AG09319 (cell line): ENCODE results near the gene PRRG2.

ENCODE experiments used
- DNase-seq: peaks from one replicate; pipeline ENCODE4 v3.0.0-alpha.2; 2010; ENCODE audit warnings: low read depth; ENCODE audit errors: extremely low read depth
- TF ChIP-seq, protein P1 (sequence below): IDR thresholded peaks from 2 replicates; pipeline ENCODE4 v1.5.1; 2011; ENCODE audit warnings: low read depth, mild to moderate bottlenecking, inconsistent platforms, low read length, moderate library complexity

PRRG2 gene

DNA sequence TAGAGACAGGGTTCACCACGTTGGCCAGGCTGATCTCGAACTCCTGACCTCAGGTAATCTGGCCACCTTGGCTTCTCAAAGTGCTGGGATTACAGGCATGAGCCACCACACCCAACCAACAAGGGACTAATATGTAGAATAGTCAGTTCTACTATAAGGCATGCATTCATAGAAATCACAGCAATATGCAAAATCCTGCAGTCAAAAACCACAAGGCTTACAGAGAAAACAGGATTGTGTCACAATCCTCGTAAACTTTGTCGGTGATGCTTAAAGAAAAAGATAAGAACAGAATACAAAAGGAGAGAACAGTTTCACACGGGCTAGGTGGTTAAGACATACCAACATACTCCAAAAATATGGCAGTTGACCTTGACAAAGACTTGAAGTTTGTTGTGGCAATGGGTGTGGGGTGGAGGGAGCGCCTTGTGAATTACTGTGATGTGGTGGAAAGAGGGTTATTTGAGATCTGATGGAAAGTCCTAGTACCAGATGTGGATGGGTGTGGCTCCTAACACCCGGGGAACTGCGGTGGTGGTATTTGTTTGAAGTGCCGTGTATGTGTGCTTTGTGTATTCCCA, 13.2 kb upstream of the PRRG2 start:
- TF ChIP-seq, protein P1, sequence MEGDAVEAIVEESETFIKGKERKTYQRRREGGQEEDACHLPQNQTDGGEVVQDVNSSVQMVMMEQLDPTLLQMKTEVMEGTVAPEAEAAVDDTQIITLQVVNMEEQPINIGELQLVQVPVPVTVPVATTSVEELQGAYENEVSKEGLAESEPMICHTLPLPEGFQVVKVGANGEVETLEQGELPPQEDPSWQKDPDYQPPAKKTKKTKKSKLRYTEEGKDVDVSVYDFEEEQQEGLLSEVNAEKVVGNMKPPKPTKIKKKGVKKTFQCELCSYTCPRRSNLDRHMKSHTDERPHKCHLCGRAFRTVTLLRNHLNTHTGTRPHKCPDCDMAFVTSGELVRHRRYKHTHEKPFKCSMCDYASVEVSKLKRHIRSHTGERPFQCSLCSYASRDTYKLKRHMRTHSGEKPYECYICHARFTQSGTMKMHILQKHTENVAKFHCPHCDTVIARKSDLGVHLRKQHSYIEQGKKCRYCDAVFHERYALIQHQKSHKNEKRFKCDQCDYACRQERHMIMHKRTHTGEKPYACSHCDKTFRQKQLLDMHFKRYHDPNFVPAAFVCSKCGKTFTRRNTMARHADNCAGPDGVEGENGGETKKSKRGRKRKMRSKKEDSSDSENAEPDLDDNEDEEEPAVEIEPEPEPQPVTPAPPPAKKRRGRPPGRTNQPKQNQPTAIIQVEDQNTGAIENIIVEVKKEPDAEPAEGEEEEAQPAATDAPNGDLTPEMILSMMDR = no peak
- DNase-seq = no peak

DNA sequence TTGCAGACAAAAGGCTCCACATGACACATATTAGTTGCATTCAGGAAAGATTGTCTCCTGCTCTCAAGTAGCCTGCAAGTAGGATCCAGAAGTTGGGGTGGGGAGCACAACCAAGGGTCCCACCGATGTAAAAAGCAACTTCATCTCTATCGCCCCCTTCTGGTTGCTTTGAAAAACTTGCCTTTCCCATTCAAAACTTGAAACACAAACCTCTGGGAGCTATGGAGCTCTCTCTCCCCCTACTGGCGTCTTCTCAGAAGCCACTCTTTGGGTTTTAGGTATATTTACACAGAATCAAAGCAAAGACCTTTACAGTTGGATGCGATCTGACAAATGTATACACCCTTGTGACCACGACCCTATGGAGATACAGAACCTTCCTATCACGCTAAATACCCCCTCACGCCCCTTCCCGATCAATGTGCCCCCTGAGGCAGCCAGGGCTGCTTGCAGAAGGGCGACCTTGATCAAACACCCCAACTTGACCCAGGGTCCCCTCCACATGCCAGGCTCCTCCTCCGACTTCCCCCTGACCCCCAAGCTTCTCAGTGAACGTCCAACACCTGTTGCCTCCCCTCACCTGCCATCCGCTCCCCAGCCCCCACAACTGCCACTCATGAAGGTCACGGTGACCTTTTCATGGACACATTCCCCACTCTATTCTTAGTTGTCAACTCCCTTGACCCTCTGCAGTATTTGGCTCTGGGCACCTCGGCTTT, 10.8 kb upstream of the PRRG2 start:
- DNase-seq = peak; percentile 60
- TF ChIP-seq, protein P1 = peak; percentile 100

DNA sequence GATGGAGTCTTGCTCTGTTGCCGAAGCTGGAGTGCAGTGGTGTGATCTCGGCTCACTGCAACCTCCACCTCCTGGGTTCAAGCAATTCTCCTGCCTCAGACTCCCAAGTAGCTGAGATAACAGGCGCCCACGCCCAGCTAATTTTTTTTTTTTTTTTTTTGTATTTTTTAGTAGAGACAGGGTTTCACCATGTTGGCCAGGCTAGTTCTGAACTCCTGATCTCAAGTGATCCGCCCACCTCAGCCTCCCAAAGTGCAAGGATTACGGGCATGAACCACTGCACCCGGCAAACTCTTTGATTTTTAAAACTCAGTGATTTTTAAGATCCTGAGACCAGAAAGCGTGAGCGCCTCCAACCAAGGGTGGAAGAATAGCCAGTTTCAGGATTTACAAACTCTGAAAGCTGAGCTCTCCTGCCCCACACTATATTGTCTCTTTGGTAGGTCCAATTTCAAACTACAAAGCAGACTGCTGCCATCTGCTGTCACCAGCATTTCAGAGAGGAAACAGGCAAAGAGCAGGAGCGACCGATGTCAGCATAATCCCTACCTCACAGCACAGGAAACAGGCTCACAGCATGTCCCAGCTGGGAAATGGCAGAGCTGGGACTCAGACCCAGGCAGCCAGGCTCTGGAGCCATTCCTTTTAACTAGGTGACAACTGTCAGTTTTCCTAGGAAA, 10.0 kb upstream of the PRRG2 start:
- DNase-seq = no peak
- TF ChIP-seq, protein P1 = no peak

DNA sequence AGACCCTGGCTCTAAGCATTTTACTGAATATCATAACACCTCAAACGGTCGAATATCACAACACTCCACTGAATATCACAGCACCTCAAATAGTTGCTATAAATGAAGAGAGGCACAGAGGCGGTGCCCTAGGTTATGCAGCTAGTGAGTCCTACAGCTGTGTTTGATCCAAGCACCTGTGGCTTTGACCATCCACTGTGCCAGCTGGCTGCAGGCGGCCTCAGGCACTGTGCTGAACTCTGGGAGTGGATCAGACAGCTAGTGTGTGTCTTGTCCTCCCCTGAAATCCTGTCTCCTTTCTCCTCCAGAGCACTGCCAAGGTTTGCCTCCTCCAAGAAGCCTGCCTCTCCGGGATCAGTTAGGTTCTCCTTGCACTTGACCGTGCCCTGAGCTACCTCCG, 8.1 kb upstream of the PRRG2 start:
- no peak for DNase-seq

GRCh38 chr19:49573425-49573824, 7.7 kb upstream of the PRRG2 start:
- DNase-seq = no peak
- TF ChIP-seq, protein P1 = no peak

More for the DNA sequence above, 8.1 kb upstream of the PRRG2 start:
- TF ChIP-seq, protein P1 = no peak

- TF ChIP-seq, protein P1 = no peak
- no peak for DNase-seq
Observed at GRCh38 chr19:49574206-49574755, 6.8 kb upstream of the PRRG2 start.

- TF ChIP-seq, protein P1 = no peak
- no peak for DNase-seq
Observed at GRCh38 chr19:49579193-49579592, 1.9 kb upstream of the PRRG2 start.
